Effector CD8-positive, alpha-beta T cell (primary cell): ENCODE data around the gene EMILIN2.
"Not testable (repeated sequence)": the region's sequence is repeated elsewhere in the genome, so short reads cannot be mapped to it uniquely, and the experiment has no call there.

ENCODE experiments used
- DNase-seq: peaks from one replicate; lab custom pipeline; 2025; lab: John Stamatoyannopoulos, UW
- total RNA-seq, 4 experiments: gene quantifications; one replicate each; lab custom pipeline; 2026; lab: John Stamatoyannopoulos, UW

Gene EMILIN2
- 11.5 to 16.6 (median 14.3) reads per million in 4 experiments for total RNA-seq

DNA sequence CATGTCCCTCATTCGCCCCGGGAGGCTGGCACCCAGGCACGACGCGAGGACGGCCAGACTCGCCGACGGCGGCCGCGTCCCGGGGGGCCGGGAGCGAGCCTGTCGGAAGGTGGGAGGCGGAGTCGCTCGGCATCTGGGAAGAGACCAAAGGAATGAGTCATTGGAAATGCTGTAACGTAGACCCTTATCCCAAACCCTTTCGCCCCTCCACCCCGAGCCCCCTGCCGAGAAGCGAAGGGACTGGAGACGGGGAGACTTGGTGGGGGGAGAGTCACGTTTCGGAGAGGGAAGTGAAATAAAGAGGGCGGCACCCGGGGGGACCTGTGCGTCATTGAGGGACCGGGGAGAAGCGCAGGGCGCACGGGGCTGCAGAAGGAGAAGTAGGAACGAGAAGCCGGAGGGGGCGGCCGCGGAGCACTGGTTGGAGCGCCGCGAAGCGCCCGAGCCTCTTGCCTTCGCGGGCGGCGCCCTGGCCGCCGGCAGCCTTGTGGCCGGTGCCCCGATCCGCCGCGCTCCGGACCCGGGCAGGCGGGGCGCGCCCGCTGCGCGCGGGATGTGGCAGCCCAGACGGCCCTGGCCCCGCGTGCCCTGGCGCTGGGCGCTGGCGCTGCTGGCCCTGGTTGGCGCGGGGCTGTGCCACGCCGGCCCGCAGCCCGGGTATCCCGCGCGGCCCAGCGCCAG lies at the start of gene EMILIN2:
Gene EMILIN2, plus strand, starts transcription at position 371 of the 681 bp plus-strand sequence. Its CDS starts 183 bp downstream, at position 554.
- DNase-seq: no peak

DNA sequence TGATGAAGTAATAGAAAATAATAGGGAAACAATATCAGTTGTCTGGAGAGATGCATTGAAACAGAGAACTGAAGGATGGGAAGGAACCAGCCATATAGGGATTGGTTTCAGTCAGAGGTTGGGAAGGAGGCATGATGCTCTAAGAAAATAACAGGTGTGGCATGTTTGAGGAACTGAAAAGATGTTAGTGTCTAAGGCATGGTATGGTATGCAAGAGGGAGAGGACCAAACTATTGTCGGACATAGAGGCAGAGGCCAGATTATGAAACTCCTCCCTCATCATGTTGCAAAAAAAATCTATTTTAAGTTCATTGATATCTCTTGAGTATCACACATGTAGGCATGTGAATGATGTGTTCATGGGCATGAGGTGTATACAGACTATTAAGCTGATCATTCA lies 48.9 kb upstream of the EMILIN2 start:
- DNase-seq: no peak

DNA sequence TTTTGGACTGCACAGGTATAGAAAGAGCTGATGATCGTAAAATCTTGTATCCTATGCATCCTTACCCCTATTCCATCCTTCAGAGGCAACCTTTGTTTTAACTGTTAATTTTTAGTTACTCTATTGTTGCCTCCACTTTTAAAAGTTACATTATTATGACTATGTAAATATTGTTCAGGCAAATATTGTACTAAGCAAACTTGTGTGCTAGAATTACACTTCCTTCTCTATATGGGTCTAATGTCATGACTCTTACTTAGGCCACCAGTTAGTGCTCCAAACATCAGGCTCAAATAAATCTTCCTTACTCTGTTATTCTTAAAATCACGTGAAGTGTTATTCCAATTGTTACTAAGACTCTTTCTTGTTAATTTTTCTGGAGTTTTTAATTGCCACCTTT lies 47.4 kb upstream of the EMILIN2 start:
- DNase-seq: no peak

DNA sequence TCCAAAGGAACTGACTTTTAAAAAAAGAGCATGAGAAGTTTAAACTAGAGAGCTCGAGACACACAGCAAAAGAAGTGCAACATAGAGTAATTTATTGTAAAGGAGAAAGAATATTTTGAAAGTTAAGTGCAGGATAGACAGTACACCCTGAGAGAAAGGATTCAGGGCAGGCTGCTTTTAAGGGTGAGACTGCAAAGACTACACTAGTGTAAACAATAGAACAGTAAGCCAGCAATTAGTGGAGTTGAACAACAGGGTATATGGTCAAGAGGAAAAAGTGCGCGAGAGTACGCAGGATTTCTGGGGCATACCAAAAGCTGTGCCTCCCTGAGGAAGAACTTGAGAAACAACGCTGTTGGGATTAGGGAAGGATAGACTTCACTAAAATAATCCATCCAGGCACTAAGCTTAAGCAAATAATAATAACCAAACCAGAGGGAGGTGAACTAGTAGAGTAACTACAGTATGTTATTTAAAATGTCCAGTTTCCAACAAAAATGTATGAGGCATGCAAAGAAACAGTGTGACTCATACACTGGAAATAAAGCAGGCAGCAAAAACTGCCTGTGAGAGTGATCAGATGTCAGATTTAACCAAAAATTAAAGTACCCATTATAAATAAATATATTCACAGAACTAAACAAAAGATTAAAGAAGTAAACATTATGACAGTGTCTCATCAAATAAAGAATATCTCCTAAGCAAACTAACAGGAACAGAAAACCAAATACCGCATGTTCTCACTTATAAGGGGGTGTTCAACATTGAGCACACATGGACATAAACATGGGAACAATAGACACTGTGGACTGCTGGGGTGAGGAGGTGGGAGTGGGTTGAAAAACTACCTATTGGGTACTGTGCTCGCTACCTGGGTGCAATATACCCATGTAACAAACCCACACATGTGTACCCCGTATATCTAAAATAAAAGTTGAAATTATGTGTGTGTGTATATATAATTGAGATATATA lies 40.5 kb upstream of the EMILIN2 start:
- DNase-seq: no peak

DNA sequence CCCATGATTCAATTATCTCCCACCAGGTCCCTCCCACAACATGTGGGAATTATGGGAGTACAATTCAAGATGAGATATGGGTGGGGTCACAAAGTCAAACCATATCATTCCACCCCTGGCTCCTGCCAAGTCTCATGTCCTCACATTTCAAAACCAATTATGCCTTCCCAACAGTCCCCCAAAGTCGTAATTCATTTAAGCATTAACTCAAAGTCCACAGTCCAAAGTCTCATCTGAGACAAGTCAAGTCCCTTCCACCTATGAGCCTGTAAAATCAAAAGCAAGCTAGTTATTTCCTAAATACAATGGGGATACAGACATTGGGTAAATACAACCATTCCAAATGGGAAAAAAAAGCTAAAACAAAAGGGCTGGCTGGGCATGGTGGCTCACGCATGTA lies 38.2 kb upstream of the EMILIN2 start:
- DNase-seq: not testable (repeated sequence)

DNA sequence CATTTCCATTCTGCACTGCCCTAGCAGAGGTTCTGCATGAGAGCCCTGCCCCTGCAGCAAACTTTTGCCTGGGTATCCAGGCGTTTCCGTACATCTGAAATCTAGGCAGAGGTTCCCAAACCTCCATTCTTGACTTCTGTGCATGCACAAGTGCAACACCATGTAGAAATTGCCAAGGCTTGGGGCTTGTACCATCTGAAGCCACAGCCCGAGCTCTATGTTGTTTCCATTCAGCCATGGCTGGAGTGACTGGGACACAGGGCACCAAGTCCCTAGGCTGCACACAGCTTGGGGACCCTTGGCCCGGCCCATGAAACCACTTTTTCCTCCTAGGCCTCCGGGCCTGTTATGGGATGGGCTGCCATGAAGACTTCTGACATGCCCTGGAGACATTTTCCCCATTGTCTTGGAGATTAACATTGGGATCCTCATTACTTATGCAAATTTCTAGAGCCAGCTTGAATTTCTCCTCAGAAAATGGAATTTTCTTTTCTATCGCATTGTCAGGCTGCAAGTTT lies 37.1 kb upstream of the EMILIN2 start:
- not testable (repeated sequence) for DNase-seq

DNA sequence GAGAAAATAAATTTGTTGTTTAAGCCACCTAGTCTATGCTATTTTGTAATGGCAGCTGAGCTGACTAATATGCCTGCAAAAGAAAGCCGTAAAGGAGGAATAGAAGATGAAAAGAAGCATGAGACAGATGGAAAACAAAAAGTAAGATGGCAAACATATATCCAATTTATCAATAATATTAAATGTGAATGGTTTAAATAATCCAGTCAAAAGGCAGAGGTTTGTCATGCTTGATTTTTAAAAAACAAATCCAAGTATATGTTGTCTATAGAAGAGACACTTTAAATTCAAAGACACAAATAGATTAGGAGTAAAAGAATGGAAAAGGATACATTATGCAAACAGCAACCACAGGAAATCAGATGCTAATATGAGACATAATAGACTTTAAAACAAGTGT lies 35.4 kb upstream of the EMILIN2 start:
- DNase-seq: no peak

DNA sequence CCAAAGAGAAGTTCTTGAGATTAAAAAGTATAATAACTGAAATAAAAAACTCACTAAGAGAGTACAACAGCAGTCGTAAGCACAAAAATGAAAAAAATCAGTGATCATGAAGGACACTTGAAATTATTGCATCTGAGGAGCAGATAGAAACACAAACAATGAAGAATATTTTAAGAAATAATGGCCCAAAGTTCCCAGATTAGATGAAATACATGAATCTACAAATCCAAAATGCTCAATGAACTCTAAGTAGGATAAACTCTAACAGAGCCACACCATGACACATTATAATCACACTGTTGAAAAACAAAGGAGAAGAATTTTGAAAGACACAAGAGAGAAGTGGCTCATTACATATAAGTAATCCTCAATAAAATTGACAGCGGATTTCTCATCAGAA lies 31.9 kb upstream of the EMILIN2 start:
- no peak for DNase-seq

DNA sequence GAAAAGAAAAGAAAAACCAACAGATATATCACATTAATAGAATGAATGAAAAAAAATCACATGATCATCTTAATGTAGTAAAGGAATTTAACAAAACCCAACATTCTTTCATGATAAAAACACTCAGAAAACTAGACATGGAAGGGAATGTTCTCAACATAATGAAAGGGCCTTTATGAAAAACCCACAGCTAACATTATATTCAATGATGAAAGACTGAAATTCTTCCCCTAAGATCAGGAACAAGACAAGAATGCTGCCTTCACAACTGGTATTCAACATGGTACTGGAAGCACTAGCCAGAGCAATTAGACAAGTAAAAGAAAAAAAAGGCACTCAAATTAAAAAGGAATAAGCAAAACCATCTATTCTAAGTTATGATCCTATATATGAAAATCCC lies 28.5 kb upstream of the EMILIN2 start:
- no peak for DNase-seq

DNA sequence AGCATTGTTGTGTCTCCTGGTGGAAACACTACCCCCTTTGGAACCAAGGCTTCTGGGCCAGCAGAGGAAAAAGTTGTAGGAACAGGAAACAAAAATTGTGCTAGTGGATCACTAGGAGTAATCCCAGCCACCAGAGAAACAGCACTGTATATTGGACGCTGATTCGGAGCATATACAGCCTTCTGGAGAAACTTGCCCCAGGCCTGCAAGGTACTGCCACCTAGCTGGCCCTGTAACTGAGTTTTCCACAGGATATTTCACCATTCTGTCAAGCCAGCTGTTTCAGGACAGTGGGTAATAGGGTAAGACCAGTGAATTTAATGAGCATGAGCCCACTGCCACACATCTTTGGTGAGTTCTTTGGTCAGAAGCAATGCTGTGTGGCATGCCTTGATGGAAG lies 25.1 kb upstream of the EMILIN2 start:
- no peak for DNase-seq

DNA sequence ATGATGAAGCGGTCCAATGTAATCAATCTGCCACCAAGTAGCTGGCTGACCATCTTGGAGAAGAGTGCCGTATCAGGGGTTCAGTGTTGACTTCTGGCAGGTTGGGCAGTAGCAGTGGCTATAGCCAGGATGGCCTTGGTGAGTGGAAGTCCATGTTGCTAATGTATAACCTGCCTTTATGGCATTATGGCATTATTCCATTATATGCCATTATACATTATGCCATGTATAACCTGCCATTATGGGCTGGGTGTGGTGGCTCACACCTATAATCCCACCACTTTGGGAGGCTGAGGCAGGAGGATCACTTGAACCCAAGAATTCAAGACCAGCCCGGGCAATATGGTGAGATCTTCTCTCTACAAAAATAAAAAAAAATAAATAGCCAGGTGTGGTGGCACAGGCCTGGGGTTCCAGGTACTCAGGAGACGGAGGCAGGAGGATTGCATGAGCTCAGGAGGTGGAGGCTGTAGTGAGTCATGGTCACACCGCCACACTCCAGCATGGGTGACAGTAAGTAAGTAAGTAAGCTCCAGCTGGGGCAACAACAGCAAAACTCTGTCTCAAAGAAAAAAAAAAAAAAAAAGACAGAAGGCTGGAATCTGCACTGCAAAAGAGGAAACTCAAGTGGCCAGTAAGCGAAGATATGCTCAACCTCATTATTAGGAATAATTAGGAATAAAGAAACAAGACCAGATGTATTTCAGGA lies 24.4 kb upstream of the EMILIN2 start:
- DNase-seq: no peak

DNA sequence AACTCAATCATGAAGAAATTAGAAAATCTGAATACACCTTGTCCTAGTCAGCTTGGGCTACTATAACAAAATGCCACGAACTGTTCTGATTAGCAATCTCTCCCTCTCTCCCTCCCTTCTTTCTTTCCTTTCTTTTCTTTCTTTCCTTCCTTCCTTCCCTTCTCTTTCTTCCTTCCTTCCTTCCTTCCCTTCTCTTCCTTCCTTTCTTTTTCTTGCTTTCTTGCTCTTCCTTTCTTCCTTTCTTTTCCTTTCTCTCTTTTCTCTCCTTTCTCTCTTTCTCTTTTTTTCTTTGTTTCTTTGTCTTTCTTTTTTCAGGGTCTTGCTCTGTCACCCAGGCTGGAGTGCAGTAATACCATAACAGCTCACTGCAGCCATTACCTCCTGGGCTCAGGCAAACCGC lies 23.6 kb upstream of the EMILIN2 start:
- DNase-seq: no peak

DNA sequence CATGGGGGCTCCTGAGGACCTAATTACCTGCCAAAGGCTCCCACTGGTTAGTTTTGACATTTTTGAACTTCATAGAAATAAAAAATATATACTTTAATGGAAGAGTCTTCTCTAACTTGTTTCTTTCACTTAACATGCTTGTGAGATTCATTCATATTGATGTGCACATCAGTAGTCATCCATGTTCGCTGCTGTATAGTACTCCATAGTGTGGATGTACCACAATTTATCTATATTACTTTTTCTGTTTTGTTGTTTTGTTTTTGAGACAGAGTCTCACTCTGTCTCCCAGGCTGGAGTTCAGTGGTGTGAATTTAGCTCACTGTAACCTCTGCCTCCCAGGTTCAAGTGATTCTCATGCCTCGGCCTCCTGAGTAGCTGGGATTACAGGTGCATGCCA lies 22.8 kb upstream of the EMILIN2 start:
- DNase-seq: no peak

DNA sequence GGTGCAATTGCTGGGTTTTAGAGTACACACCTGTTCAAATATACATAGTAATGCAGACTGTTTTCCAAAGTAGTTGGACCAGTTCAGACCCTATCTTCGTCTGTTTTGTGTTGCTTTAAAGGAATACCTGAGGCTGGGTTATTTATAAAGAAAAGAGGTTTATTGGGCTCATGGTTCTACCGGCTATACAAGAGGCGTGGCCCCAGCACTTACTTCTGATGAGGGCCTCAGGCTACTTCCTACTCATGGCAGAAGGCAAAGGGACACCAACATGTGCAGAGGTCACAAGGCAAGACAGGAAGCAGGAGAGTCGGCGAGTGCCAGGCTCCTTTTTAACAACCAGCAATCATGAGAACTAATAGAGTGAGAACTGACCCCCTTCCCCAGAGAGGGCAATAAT lies 21.9 kb upstream of the EMILIN2 start:
- no peak for DNase-seq

DNA sequence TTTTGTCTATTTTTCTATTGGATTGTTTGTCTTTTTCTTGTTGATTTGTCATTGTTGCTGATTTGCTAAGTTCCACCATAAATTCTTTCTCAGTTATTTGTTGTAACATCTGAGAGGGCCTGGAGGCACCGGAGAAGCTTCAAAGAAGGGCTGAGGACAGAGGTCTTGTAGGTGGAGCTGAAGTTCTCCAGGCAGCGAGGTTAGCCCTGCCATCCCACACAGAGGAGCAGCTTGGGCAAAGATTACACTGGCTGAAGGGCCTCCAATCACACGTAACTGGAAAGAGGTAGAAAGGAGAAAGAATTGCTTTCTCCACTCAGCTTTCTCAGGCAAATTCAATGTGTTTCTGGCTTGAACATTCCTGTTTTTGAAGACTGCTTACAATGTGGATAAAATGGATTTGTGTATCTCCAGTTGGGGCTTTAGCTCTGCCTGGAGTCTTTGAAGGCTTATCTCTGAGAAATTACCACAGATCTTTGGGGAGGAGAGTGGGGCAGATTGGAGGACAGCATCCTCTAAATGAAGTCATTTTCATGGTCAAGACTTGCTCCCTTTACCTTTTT lies 21.1 kb upstream of the EMILIN2 start:
- no peak for DNase-seq

DNA sequence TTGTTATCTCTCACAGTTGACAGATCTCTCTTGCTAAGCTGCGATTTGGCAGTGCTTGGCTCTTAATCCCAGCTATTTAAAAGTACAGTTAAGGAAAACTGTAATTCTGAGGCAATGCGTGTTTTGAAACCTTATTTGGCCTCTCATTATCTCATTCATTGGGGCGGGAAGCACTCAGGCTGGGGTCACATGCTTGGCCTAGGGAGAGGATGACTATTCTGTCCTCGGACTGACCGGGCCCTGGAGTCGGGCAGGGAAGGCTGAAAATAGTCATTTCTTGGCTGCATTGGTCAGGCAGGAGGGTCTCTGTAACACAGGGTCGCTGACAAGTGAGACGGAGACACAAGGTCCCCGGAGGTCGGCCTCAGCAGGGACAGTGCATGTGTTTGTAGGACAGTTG lies 20.2 kb upstream of the EMILIN2 start:
- DNase-seq: no peak

DNA sequence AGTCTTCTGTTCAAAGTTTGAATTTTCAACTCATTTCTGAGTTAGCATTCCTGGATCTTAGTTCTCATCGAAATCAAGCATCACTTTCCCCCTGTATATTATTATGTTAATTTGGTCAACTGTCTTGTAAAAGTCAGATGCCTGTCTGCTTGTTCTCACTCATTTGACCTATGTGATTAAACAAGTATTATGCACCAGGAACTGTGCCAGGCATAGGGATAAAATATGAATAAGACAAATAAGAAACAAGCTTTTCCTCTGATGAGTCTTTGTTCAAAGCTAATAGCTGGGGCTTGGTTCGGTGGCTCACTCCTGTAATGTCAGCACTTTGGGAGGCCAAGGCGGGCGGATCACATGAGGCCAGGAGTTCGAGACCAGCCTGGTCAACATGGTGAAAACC lies 19.7 kb upstream of the EMILIN2 start:
- no peak for DNase-seq

DNA sequence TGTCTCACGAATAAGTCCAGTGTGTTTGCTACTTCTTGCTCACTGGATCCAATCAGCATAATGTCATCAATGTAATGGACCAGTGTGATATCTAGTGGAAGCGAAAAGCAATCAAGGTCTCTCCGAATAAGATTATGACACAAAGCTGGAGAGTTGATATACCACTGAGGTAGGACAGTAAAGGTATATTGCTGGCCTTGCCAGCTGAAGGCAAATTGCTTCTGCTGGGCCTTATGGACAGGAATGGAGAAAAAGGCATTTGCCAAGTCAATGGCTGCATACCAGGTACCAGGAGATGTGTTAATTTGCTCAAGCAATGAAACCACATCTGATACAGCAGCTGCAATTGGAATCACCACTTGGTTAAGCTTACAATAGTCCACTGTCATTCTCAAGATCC lies 10.7 kb upstream of the EMILIN2 start:
- DNase-seq: not testable (repeated sequence)

DNA sequence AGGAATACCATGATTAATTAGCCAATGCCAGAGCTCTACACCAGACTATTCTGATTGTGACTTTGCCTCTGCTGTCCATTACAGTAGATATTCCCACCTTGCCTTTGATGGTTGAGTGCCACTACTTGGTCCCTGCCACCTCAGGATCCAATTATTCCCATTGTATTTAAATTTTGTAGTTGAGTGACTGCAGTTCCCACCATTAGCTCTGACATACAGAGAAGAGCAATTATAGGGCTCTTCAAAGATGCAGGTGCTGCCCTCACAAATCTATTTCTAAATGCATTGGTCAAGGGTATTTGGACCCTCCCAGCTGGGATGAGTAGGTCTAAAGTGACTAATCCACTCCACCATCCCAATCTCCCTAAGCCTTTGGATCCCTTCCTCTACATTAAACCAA lies 9.5 kb upstream of the EMILIN2 start:
- DNase-seq: not testable (repeated sequence)

DNA sequence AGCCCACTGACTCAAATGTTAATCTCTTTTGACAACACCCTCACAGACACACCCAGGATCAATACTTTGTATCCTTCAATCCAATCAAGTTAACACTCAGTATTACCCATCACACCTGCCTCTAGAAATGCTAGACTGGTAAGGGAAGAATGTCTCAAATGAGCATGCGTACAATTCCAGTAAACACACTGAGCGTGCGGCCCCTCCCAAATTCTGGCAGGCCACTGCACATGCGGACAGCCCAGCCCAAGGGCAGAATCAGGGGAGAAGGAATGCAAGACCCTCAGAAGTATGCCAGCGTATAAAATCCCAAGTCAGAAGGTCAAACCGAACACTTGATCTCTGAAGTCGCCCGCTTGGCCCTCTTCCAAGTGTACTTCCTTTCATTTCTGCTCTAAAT lies 7.6 kb upstream of the EMILIN2 start:
- DNase-seq: no peak

DNA sequence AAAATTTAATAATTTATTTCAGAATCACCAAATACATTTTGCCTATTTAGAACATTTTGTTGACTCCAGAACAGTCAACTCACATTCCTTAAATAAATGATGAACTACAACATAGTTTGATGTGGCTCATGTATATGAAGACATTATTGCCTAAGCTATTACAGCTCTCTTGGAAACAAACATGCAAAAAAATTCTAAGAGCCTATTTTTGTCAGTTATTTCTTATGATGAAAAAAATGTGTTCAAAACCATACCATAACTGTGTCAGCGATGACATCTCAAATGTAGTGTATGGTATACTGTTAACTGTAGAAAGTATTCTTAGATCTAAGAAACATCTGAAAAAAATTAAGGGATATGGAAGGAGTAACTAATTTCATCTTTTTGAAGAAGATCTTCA lies 6.3 kb upstream of the EMILIN2 start:
- no peak for DNase-seq

DNA sequence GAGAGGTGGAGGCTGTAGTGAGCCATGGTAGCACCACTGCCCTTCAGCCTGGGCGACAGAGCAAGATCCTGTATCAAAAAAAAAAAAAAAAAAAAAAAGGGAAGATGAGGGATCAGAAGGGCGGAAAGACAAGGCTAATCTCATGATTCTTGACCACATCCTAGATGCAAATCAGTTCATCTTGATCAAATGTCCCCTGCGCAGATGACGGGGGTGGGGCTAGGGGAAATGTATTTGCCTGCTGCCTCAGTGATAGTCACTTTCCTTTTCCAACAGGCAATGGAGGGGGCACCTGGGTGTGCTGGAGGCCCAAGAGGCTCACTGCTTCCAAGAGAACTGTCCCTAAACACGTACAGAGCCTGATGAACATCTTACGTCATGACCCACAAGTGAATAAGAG lies 3.7 kb upstream of the EMILIN2 start:
- DNase-seq: no peak
